Skeletal muscle satellite cell (primary cell): ENCODE data around the gene EDARADD.

ENCODE experiments used
- H3K27me3 ChIP-seq: 2 replicates; pipeline ENCODE4 v1.7.0; 2013; ENCODE audit warnings: low read length; ENCODE audit not compliant: control insufficient read depth, insufficient read depth
- H3K36me3 ChIP-seq: 2 replicates; pipeline ENCODE4 v1.7.0; 2013; ENCODE audit warnings: mild to moderate bottlenecking, control low read depth, low read length; ENCODE audit not compliant: insufficient read depth
- H3K4me1 ChIP-seq: 2 replicates; pipeline ENCODE4 v1.7.0; 2013; ENCODE audit warnings: low read length; ENCODE audit not compliant: control insufficient read depth, insufficient read depth
- H3K4me2 ChIP-seq: 2 replicates; pipeline ENCODE4 v1.7.0; 2013; ENCODE audit warnings: mild to moderate bottlenecking, low read length
- H3K4me3 ChIP-seq: 2 replicates; pipeline ENCODE4 v1.7.0; 2013; ENCODE audit warnings: low read length
- H3K9ac ChIP-seq: 2 replicates; pipeline ENCODE4 v1.7.0; 2013; ENCODE audit warnings: mild to moderate bottlenecking, low read depth, low read length, moderate library complexity
- H3K9me3 ChIP-seq: replicated peaks from 2 replicates; pipeline ENCODE4 v1.7.0; 2013; ENCODE audit warnings: mild to moderate bottlenecking, control low read depth, low read length

The EDARADD gene

DNA sequence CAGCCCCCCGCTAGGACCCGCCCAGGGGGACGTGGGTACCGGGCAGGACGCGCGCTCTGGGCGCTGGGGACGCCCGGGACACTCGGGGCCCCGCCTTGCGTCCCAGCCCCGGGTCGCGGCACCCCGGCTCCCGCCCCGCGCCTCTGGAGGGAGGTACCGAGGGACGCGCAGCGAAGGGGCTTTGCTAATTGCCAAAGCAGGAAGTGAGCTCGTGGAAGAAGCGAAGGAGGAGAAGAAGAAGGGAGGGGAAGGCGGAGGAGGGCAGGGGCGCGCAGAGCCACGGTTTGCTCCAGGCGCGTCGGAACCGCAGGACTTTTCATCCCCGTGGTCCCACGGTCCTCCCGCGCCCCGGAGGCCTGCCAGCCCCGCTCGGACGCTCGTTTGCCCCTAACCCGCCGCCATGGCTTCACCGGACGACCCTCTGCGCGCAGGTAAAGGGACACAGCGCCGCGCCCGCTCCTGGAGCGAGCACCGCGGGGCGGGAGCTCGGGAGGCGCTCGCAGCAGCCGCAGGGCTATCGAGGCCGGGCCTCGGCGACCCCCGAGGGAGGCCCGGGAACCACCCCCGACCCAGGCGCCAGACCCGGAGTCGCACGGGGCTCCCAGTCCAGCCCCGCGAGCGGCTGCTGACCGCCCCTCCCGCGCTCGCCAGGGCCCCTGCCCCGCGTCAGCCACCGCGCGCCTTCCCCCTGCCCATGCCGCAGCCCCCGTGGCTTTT, 1.3 kb downstream of the EDARADD start:
- Histone ChIP-seq H3K4me1 (no peaks in the 10 kb centered on the region), H3K9me3 (no peaks in the 10 kb centered on the region), H3K4me2 (peak overlapping the region; percentile 94), H3K36me3 (no peaks in the 10 kb centered on the region), H3K9ac (peak overlapping the region; percentile 21), H3K4me3 (peak overlapping the region; percentile 74), H3K27me3 (peaks cover 40% of the 10 kb centered on the region)

DNA sequence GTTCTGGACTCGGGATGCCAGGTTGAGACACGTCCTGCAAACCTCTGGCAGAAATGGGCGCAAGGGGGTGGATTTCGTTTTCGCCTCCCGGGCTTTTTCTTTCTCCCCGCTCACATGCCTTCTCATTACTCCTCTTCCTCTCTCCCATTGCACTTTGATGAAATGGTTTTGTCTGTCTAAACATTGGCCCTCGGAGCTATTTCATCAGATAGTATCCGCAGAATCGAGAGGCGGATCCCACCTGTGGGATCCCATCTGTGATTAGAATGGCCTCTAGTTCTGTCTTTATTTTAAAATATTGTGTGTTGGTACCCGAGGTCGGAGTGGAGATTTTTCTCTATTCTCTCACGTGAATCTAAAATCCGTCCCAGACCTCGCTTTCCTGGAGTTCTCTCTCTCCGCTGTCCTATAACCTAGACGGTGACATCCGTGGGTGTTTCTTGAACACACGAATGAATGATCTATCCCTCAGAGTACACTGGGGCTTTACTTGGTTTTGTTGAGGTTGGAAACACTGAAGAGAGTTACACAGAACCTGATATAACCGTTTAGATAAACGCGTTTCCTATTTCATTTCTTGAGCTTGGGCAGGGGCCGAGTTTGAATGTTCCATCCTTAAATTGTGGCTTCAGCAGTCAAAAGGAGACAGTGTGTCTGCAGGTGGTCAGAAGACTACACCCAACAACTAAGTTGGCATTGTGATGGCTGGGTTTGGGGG, 2.0 kb downstream of the EDARADD start:
- Histone ChIP-seq H3K9me3 (no peaks in the 10 kb centered on the region), H3K4me3 (peak overlapping the region; percentile 74), H3K4me1 (no peaks in the 10 kb centered on the region), H3K36me3 (no peaks in the 10 kb centered on the region), H3K4me2 (peak overlapping the region; percentile 94), H3K27me3 (peaks cover 39% of the 10 kb centered on the region), H3K9ac (no peak overlapping the region)

DNA sequence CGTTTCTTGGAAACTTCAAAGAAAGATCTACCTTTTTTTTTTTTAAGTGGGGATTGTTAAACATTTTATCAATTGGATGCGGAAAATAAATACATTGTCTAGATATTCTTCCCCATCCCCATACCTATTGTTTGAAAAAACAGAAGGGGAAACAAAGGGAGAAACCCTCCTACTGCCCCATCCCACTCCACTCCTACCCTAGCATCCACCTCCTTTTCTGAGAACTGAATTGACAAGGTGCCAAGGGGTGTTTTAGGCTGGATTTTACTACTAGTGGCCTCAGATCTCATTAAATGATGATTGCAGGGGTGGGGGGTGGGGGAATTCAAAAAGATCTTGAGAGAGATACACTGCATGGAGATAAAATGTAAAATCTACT, 2.6 kb downstream of the EDARADD start:
- H3K27me3 ChIP-seq = peaks cover 33% of the 10 kb centered on the region
- no peaks in the 10 kb centered on the region for H3K9me3 ChIP-seq
- no peaks in the 10 kb centered on the region for H3K36me3 ChIP-seq
- no peaks in the 10 kb centered on the region for H3K4me1 ChIP-seq
- no peak overlapping the region for H3K4me2 ChIP-seq
- no peak overlapping the region for H3K9ac ChIP-seq
- H3K4me3 ChIP-seq = no peak overlapping the region

DNA sequence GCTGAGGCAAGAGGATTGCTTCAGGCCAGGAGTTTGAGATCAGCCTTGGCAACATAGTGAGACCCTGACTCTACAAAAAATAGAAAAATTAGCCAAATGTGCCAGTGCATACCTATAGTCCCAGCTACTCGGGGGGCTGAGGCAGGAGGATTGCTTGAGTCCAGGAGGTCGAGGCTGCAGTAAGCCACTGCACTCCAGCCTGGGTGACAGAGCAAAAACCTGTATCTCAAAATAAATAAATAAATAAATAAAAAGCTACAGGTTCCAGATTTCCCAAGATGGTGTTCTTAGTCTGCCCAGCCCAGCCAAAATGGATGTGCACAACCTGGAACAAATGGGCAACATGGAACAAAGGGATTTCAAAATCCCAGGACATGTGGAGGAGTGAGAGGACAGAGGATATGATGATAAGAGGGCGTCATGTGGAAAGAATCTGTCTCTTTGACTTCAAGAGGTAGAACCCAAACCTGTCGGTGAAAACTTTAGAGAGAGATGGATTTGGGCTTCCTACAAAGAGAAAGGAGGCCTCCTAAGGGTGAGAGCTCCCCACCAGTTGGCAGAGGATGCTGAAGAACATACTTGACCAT, 3.2 kb downstream of the EDARADD start:
- H3K9ac ChIP-seq = no peak overlapping the region
- no peak overlapping the region for H3K4me2 ChIP-seq
- H3K36me3 ChIP-seq = no peaks in the 10 kb centered on the region
- H3K27me3 ChIP-seq = peaks cover 33% of the 10 kb centered on the region
- H3K4me3 ChIP-seq = no peak overlapping the region
- H3K4me1 ChIP-seq = no peaks in the 10 kb centered on the region
- no peaks in the 10 kb centered on the region for H3K9me3 ChIP-seq

DNA sequence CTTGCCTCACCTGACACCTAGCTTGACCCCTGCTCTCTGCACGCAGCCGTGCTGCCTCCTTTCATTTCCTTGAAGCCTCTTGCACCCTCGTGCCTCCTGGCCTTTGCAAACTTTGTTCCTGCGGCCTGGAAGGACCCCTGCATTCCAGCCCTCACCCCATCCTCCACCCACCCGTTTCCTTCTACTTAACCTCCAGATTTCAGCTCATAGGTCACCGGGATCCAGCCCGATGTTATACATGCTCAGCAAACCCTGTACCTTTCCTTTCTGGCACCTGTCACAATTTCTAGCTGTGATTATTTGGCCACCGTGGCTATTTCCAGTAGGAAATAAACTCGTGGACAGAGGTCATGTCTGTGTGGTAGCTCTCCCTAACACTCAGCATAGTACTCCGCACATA, 4.5 kb downstream of the EDARADD start:
- Histone ChIP-seq H3K36me3 (no peaks in the 10 kb centered on the region), H3K27me3 (peaks cover 33% of the 10 kb centered on the region), H3K4me3 (no peak overlapping the region), H3K4me2 (no peak overlapping the region), H3K9me3 (no peaks in the 10 kb centered on the region), H3K4me1 (no peaks in the 10 kb centered on the region), H3K9ac (no peak overlapping the region)

DNA sequence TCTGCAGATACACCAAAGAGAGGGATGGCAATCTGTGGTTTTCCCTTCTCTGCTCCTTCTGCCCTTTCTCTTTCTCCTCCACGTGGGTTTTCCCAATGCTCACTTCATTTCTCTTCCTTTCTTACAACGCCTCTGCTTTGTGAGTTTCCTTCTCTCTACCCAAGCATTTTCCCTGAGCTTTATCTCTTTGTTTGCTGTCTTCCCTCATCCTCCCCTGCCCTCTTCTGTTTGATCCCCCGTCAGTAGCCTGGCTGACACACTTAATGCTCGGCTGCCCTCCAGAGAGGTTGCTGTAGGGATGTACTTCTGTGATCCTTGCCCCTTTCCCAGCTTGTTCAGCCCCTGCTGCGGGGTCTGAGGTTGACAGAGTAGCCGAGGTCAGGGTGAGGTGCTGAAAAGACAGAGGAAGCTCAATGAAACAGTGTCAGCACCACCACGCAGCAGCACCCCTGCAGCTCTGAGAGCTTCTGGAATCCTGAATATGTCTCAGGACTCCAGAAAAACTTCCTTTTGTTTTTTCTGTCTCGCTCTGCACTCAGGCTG, 6.0 kb downstream of the EDARADD start:
- H3K4me1 ChIP-seq = no peaks in the 10 kb centered on the region
- H3K4me3 ChIP-seq = no peak overlapping the region
- no peak overlapping the region for H3K4me2 ChIP-seq
- H3K9ac ChIP-seq = no peak overlapping the region
- H3K27me3 ChIP-seq = peaks cover 18% of the 10 kb centered on the region
- H3K9me3 ChIP-seq = no peaks in the 10 kb centered on the region
- no peaks in the 10 kb centered on the region for H3K36me3 ChIP-seq

DNA sequence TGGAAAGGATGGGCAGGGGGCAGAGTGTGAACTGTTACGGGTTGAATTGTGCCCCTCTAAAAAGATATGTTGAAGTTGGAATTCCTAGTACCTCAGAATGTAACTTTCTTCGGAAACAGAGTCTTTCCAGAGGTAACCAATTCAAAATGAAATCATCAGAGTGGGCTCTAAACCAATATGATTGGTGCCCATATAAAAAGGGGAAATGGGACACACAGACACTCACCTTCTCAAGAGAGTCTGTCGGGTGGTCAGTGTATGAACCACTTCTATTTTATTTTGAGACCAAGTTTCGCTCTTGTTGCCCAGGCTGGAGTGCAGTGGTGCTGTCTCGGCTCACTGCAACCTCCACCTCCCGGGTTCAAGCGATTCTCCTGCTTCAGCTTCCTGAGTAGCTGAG, 7.6 kb downstream of the EDARADD start:
- H3K4me3 ChIP-seq = no peak overlapping the region
- H3K9me3 ChIP-seq = no peaks in the 10 kb centered on the region
- no peak overlapping the region for H3K4me2 ChIP-seq
- no peaks in the 10 kb centered on the region for H3K4me1 ChIP-seq
- H3K9ac ChIP-seq = no peak overlapping the region
- no peaks in the 10 kb centered on the region for H3K36me3 ChIP-seq
- peaks cover 4% of the 10 kb centered on the region for H3K27me3 ChIP-seq

DNA sequence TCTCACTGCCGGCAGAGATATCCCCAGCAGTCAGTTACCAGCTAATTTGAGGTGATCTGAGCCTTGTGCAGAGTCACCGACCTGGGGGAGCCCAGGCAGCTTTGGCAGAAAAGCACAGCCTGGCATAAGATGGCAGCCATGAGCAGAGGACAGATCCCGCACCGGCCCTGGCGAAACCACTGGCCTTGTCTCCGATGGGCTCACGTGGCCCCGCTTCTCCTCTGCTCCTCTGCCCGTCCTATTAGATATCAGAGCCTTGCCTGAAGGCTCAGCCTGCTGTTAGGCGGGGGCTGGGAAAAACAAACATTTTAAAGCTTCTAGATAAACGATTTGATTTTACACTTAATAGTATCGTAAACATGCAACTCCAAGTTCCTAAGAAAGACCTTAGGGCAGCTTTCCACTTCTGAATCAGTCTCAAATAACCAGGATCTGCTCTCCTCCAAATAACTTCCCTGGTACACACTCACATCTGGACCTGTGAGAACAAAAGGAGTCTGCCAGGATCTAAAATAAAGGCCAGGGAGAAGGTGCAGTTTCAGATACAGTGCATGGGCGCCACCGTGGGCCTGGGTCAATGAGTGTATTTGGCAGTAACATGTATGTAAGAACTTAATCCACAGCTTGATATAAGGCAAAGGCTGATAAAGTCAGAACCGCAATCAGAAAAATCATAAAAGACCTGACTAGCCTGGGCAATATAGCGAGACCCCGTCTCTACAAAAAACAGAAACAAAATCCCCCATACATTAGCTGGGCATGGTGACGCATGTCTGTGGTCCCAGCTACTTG, 10.0 kb downstream of the EDARADD start:
- peaks cover 4% of the 10 kb centered on the region for H3K27me3 ChIP-seq
- no peak overlapping the region for H3K9ac ChIP-seq
- H3K4me3 ChIP-seq = no peak overlapping the region
- H3K9me3 ChIP-seq = no peaks in the 10 kb centered on the region
- no peaks in the 10 kb centered on the region for H3K4me1 ChIP-seq
- H3K4me2 ChIP-seq = no peak overlapping the region
- no peaks in the 10 kb centered on the region for H3K36me3 ChIP-seq

DNA sequence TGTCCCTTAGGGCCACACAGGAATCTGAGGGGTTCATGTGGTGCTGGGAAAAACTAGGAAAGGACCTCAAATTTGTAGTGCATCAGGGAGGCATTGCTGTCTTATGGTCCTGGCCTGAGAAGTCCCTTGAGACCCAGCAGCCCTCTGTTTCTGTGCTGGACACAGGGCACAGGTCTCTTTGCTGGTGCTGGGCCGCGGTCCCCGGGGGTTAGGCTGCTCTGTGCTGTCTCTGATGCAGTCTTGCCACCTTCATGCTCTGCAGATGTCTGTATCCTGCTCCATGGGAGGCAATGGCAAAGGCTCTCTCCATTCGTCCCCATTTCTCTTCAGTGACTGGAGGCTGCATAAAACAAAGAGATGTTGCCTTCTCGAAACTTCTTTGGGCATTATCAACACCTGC, 13.0 kb downstream of the EDARADD start:
- Histone ChIP-seq H3K9me3 (no peaks in the 10 kb centered on the region), H3K9ac (no peak overlapping the region), H3K36me3 (no peaks in the 10 kb centered on the region), H3K4me1 (no peaks in the 10 kb centered on the region), H3K27me3 (no peaks in the 10 kb centered on the region), H3K4me2 (no peak overlapping the region), H3K4me3 (no peak overlapping the region)

DNA sequence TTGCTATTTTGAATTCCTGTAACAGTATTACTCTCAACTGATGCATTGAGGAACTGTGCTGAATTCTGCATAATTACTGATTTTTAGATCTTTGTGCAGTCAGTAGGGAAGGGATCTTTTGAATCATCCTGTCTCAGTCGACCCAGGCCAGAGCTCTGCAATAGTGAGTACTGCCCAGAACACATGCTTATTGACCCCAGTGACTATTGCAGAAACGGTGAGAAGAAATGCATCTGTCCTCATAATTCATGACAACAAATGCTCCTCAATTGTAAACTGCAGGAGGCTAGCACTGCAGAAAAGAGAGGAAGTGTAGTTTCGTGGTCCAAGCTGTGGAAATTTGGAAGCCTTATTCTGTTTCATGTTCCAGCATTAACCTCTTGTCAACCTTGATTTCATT, 19.6 kb downstream of the EDARADD start:
- no peak overlapping the region for H3K9ac ChIP-seq
- no peak overlapping the region for H3K4me2 ChIP-seq
- H3K4me1 ChIP-seq = no peaks in the 10 kb centered on the region
- H3K36me3 ChIP-seq = no peaks in the 10 kb centered on the region
- no peaks in the 10 kb centered on the region for H3K9me3 ChIP-seq
- H3K4me3 ChIP-seq = no peak overlapping the region
- no peaks in the 10 kb centered on the region for H3K27me3 ChIP-seq

DNA sequence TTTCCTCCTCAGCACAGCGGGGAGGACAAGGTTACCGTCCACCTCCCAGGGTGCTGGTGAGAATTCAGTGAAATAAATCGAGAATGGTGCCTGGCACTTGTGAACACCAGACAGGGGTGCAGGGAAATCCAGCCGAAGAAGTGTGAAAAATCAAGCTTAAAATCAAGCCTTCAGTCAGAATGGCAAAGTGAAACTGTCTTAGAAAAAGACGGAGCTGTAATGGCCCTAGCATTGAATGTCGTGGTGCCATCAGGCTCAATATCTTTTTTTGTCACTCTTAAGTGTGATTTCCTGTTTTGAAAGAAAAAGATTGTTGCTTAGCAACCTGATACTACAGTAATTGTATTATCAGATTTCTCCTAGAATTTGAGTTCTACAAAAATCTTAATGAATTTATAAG, 22.1 kb downstream of the EDARADD start:
- Histone ChIP-seq H3K4me1 (no peaks in the 10 kb centered on the region), H3K4me2 (no peak overlapping the region), H3K4me3 (no peak overlapping the region), H3K36me3 (no peaks in the 10 kb centered on the region), H3K27me3 (no peaks in the 10 kb centered on the region), H3K9me3 (no peaks in the 10 kb centered on the region), H3K9ac (no peak overlapping the region)
